HepG2 (cell line): ENCODE measurements around the gene ZNF586. TPM values are rescaled to one million over a fixed set of nuclear protein-coding genes. Genes with fewer than 3 reads are reported as not detected.

Source experiments
- BCL6 ChIP-seq: IDR thresholded peaks from 2 replicates; pipeline ENCODE4 v1.6.1; 2016; ENCODE audit warnings: missing genetic modification reagents, missing compliant biosample characterization
- CTCF ChIP-seq: sonication (generic); formaldehyde crosslinking; IDR thresholded peaks from 2 replicates; pipeline ENCODE4 v1.5.0; 2020; ENCODE audit warnings: mild to moderate bottlenecking, missing genetic modification reagents, moderate library complexity
- GATAD2A ChIP-seq: IDR thresholded peaks from 2 replicates; pipeline ENCODE4 v1.6.1; 2016
- NFE2 ChIP-seq: sonication (generic); formaldehyde crosslinking; IDR thresholded peaks from 2 replicates; pipeline ENCODE4 v1.4.0; 2020; ENCODE audit warnings: missing genetic modification reagents
- RAD51 ChIP-seq: fragments of 450-650 bp; IDR thresholded peaks from 2 replicates; pipeline ENCODE4 v1.6.1; 2016; ENCODE audit warnings: borderline replicate concordance
- RXRA ChIP-seq: sonication (generic); formaldehyde crosslinking; IDR thresholded peaks from 2 replicates; pipeline ENCODE4 v1.5.1; 2020; ENCODE audit warnings: missing genetic modification reagents
- SALL1 ChIP-seq: sonication (generic); formaldehyde crosslinking; IDR thresholded peaks from 2 replicates; pipeline ENCODE4 v1.8.0; 2022; ENCODE audit warnings: mild to moderate bottlenecking, missing genetic modification reagents
- STAG1 ChIP-seq: sonication (generic); formaldehyde crosslinking; IDR thresholded peaks from 2 replicates; pipeline ENCODE4 v1.4.0; 2020; ENCODE audit warnings: missing genetic modification reagents
- STAT5B ChIP-seq: sonication (generic); formaldehyde crosslinking; IDR thresholded peaks from 2 replicates; pipeline ENCODE4 v1.4.0; 2020; ENCODE audit warnings: missing genetic modification reagents
- ZBTB7B ChIP-seq: sonication (generic); formaldehyde crosslinking; IDR thresholded peaks from 2 replicates; pipeline ENCODE4 v1.4.0; 2020; ENCODE audit warnings: missing genetic modification reagents
- ZNF143 ChIP-seq: sonication (generic); formaldehyde crosslinking; IDR thresholded peaks from 2 replicates; pipeline ENCODE4 v1.4.0; 2020; ENCODE audit warnings: missing genetic modification reagents
- ZNF510 ChIP-seq: sonication (generic); formaldehyde crosslinking; IDR thresholded peaks from 2 replicates; pipeline ENCODE4 v1.4.0; 2020; ENCODE audit warnings: low read depth, mild to moderate bottlenecking, missing genetic modification reagents
- ZNF564 ChIP-seq: sonication (generic); formaldehyde crosslinking; IDR thresholded peaks from 2 replicates; pipeline ENCODE4 v1.8.1; 2023; ENCODE audit warnings: mild to moderate bottlenecking, missing genetic modification reagents
- polyA plus RNA-seq, 8 experiments: library from polyadenylated mRNA; depleted of rRNA in 3 of 8; stranded (reverse) in 7 of 8; unstranded in 1 of 8; fragments of >200 nt; fragmentation: Illumina TruSeq in 4 of 8; extraction: Trizol in 4 of 8; gene quantifications; 2 replicates each; pipeline versions ENCODE4 v1.2.1 to v1.2.3, GENCODE V29; 2011 to 2016; ENCODE audit warnings: low read depth in 4 of 8, missing spikeins in 1 of 8, mixed read lengths in 1 of 8; ENCODE audit not compliant: insufficient read depth in 1 of 8
- total RNA-seq, 5 experiments: library from RNA; depleted of rRNA; stranded (reverse); fragments of >200 nt; fragmentation: Illumina TruSeq; extraction: Trizol; gene quantifications; 2 replicates each; pipeline ENCODE4 v1.2.3, GENCODE V29; 2016; ENCODE audit warnings: low read depth in 1 of 5
- TF ChIP-seq, protein P1 (sequence below): sonication (generic); formaldehyde crosslinking; IDR thresholded peaks from 2 replicates; pipeline ENCODE4 v1.8.0; 2022; ENCODE audit warnings: mild to moderate bottlenecking, missing genetic modification reagents, moderate library complexity
- TF ChIP-seq, protein P2 (sequence below): sonication (generic); formaldehyde crosslinking; IDR thresholded peaks from 2 replicates; pipeline ENCODE4 v1.4.0; 2020; ENCODE audit warnings: missing genetic modification reagents, mild to moderate bottlenecking, borderline replicate concordance
- TF ChIP-seq, protein P3 (sequence below): sonication (generic); formaldehyde crosslinking; IDR thresholded peaks from 2 replicates; pipeline ENCODE4 v1.4.0; 2020; ENCODE audit warnings: missing genetic modification reagents

Gene ZNF586
- total and polyA plus RNA-seq, 2 of the 13 experiments (the other 11 are each of a cell fraction or from before 2014, with no cell fraction given) = 0.50 to 3.4 TPM

DNA sequence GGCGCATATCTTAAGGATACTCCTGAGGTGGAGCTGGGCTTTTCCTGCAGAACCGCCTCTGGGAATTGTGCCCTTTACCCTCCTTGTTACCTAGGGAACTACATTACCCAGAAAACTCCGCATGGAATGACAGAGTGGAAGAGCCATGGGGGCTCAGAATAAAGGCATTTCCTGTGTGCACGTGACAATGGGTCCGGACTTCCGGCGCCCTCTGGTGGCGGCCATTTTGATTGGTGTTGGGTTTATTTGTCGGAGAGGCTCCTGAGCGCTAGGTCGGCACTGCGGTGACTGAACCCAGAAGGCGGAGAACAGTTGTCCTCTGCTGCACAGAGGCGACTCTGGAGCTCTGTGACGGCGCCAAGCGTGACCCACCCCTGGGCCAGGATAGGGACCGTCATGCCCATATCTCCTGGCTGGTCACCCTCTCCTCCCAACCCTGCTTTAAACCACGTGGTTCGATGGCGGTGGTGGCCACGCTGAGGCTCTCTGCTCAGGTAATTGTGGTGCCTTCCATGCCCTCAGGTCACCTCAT is 60.7 kb downstream of the ZNF586 start, which contains the start of gene ZNF587B (continued):
- TF ChIP-seq, protein P1, sequence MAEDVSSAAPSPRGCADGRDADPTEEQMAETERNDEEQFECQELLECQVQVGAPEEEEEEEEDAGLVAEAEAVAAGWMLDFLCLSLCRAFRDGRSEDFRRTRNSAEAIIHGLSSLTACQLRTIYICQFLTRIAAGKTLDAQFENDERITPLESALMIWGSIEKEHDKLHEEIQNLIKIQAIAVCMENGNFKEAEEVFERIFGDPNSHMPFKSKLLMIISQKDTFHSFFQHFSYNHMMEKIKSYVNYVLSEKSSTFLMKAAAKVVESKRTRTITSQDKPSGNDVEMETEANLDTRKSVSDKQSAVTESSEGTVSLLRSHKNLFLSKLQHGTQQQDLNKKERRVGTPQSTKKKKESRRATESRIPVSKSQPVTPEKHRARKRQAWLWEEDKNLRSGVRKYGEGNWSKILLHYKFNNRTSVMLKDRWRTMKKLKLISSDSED = no peak
- no peak for TF ChIP-seq ZBTB7B (CRISPR knock-in tag)
- TF ChIP-seq GATAD2A (CRISPR knock-in tag) = 0 out of 2 replicates have a peak, but pooled peaks have one; percentile 22
- TF ChIP-seq ZNF143 (CRISPR knock-in tag) = peak; percentile 83
- no peak for TF ChIP-seq BCL6
- no peak for TF ChIP-seq ZNF510 (CRISPR knock-in tag)
- no peak for TF ChIP-seq RAD51
- TF ChIP-seq CTCF (CRISPR knock-in tag) = peak; percentile 72
- no peak for TF ChIP-seq NFE2 (CRISPR knock-in tag)
- TF ChIP-seq, protein P2, sequence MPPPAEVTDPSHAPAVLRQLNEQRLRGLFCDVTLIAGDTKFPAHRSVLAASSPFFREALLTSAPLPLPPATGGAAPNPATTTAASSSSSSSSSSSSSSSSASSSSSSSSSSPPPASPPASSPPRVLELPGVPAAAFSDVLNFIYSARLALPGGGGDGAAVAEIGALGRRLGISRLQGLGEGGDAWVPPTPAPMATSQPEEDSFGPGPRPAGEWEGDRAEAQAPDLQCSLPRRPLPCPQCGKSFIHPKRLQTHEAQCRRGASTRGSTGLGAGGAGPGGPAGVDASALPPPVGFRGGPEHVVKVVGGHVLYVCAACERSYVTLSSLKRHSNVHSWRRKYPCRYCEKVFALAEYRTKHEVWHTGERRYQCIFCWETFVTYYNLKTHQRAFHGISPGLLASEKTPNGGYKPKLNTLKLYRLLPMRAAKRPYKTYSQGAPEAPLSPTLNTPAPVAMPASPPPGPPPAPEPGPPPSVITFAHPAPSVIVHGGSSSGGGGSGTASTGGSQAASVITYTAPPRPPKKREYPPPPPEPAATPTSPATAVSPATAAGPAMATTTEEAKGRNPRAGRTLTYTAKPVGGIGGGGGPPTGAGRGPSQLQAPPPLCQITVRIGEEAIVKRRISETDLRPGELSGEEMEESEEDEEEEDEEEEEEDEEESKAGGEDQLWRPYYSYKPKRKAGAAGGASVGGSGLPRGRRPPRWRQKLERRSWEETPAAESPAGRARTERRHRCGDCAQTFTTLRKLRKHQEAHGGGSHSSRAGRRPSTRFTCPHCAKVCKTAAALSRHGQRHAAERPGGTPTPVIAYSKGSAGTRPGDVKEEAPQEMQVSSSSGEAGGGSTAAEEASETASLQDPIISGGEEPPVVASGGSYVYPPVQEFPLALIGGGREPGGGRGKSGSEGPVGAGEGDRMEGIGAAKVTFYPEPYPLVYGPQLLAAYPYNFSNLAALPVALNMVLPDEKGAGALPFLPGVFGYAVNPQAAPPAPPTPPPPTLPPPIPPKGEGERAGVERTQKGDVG (CRISPR knock-in tag) = peak; percentile 21; the same call in 1 of the 2 replicates
- TF ChIP-seq STAG1 (CRISPR knock-in tag) = peak; percentile 60
- TF ChIP-seq SALL1 (CRISPR knock-in tag) = no peak; the same call in 1 of the 2 replicates
- 0 out of 2 replicates have a peak, but pooled peaks have one; percentile 23 for TF ChIP-seq RXRA (CRISPR knock-in tag)
- no peak for TF ChIP-seq ZNF564 (CRISPR knock-in tag)
- TF ChIP-seq STAT5B (CRISPR knock-in tag) = no peak
- TF ChIP-seq, protein P3, sequence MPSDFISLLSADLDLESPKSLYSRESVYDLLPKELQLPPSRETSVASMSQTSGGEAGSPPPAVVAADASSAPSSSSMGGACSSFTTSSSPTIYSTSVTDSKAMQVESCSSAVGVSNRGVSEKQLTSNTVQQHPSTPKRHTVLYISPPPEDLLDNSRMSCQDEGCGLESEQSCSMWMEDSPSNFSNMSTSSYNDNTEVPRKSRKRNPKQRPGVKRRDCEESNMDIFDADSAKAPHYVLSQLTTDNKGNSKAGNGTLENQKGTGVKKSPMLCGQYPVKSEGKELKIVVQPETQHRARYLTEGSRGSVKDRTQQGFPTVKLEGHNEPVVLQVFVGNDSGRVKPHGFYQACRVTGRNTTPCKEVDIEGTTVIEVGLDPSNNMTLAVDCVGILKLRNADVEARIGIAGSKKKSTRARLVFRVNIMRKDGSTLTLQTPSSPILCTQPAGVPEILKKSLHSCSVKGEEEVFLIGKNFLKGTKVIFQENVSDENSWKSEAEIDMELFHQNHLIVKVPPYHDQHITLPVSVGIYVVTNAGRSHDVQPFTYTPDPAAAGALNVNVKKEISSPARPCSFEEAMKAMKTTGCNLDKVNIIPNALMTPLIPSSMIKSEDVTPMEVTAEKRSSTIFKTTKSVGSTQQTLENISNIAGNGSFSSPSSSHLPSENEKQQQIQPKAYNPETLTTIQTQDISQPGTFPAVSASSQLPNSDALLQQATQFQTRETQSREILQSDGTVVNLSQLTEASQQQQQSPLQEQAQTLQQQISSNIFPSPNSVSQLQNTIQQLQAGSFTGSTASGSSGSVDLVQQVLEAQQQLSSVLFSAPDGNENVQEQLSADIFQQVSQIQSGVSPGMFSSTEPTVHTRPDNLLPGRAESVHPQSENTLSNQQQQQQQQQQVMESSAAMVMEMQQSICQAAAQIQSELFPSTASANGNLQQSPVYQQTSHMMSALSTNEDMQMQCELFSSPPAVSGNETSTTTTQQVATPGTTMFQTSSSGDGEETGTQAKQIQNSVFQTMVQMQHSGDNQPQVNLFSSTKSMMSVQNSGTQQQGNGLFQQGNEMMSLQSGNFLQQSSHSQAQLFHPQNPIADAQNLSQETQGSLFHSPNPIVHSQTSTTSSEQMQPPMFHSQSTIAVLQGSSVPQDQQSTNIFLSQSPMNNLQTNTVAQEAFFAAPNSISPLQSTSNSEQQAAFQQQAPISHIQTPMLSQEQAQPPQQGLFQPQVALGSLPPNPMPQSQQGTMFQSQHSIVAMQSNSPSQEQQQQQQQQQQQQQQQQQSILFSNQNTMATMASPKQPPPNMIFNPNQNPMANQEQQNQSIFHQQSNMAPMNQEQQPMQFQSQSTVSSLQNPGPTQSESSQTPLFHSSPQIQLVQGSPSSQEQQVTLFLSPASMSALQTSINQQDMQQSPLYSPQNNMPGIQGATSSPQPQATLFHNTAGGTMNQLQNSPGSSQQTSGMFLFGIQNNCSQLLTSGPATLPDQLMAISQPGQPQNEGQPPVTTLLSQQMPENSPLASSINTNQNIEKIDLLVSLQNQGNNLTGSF (CRISPR knock-in tag) = no peak
